Epithelial cell of proximal tubule (primary cell): Measurements from ENCODE around the gene OR7A10. TPM values are rescaled to one million over a fixed set of nuclear protein-coding genes. Genes with fewer than 3 reads are reported as not detected.
"Not testable (repeated sequence)": the region's sequence is repeated elsewhere in the genome, so short reads cannot be mapped to it uniquely, and the experiment has no call there.

ENCODE experiments used
- DNase-seq: peaks from one replicate; pipeline ENCODE4 v3.0.0-alpha.2; 2011; ENCODE audit warnings: low read depth
- H3K4me3 ChIP-seq: 2 replicates; pipeline ENCODE4 v1.5.1; 2011; ENCODE audit warnings: low read depth, mild to moderate bottlenecking, low read length
- total RNA-seq: library from RNA; depleted of rRNA; stranded (reverse); fragments of >200 nt; gene quantifications from 2 replicates; pipeline ENCODE4 v1.2.3, GENCODE V29; 2015
- TF ChIP-seq, protein P1 (sequence below): conservative IDR thresholded peaks from 2 replicates; pipeline ENCODE4 v1.5.1; 2012; ENCODE audit warnings: low read depth, mild to moderate bottlenecking, low read length

Gene OR7A10
- total RNA-seq, 1 donor from 2014 or later = not detected

- H3K4me3 ChIP-seq = no peak overlapping the region
- no peak for DNase-seq
- TF ChIP-seq, protein P1, sequence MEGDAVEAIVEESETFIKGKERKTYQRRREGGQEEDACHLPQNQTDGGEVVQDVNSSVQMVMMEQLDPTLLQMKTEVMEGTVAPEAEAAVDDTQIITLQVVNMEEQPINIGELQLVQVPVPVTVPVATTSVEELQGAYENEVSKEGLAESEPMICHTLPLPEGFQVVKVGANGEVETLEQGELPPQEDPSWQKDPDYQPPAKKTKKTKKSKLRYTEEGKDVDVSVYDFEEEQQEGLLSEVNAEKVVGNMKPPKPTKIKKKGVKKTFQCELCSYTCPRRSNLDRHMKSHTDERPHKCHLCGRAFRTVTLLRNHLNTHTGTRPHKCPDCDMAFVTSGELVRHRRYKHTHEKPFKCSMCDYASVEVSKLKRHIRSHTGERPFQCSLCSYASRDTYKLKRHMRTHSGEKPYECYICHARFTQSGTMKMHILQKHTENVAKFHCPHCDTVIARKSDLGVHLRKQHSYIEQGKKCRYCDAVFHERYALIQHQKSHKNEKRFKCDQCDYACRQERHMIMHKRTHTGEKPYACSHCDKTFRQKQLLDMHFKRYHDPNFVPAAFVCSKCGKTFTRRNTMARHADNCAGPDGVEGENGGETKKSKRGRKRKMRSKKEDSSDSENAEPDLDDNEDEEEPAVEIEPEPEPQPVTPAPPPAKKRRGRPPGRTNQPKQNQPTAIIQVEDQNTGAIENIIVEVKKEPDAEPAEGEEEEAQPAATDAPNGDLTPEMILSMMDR = no peak
Observed at GRCh38 chr19:14798760-14799159, 50.0 kb downstream of the OR7A10 start.

DNA sequence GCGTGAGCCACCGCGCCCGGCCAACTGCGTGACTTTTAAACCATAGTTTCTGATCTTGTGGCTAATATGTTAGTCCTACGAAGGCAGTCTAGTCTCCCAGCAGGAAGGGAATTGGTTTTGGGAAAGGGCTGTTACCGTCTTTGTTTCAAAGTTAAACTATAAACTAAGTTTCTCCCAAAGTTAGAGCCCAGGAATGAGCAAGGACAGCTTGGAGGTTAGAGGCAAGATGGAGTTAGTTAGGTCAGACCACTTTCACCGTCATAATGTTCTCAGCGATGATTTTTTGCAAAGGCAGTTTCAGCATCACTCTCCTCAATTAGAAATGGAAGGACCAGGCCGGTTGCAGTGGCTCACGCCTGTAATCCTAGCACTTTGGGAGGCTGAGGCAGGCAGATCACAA, 52.7 kb downstream of the OR7A10 start:
- TF ChIP-seq, protein P1 = no peak
- DNase-seq = no peak

GRCh38 chr19:14795078-14795721, 53.5 kb downstream of the OR7A10 start:
- TF ChIP-seq, protein P1 = no peak
- DNase-seq = no peak
- no peak overlapping the region for H3K4me3 ChIP-seq

More for the DNA sequence above, 52.7 kb downstream of the OR7A10 start:
- no peak overlapping the region for H3K4me3 ChIP-seq

DNA sequence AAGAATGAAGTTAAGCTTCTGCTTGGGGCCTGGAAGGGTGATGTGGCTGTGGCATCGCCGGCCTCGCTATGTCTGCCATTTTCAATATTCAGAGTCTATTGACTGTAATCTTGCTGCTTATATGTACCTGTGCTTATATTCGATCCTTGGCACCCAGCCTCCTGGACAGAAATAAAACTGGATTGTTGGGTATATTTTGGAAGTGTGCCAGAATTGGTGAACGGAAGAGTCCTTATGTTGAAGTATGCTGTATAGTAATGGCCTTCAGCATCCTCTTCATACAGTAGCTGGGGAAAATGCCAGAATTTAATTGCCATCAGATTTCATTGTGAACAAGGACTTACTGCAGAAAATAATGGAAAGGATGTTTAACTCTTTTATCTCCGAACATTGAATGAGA, 56.5 kb downstream of the OR7A10 start:
- H3K4me3 ChIP-seq, DNase-seq: not testable (repeated sequence)

Other genes with a start within 250 kb of the OR7A10 start
- not detected in 2 replicates for gene ADGRE3, start 174.1 kb downstream of the OR7A10 start, total RNA-seq
- 5.7 and 6.3 TPM in 2 replicates for gene ZNF333, start 158.9 kb downstream of the OR7A10 start, total RNA-seq
- under 0.01 and 0.12 TPM in 2 replicates for gene ADGRE2, start 70.4 kb downstream of the OR7A10 start, total RNA-seq
- gene OR7A5, start 13.7 kb downstream of the OR7A10 start, total RNA-seq = not detected in 2 replicates
- not detected in 2 replicates for gene OR7C1, start 13.7 kb downstream of the OR7A10 start, total RNA-seq
- gene OR7A17, start 37.2 kb upstream of the OR7A10 start, total RNA-seq = not detected in 2 replicates
- not detected in 2 replicates for gene OR7C2, start 92.6 kb upstream of the OR7A10 start, total RNA-seq
- not detected in 2 replicates for gene SLC1A6, start 130.9 kb upstream of the OR7A10 start, total RNA-seq
- gene CASP14, start 200.6 kb upstream of the OR7A10 start, total RNA-seq = not detected in 2 replicates
- gene OR1I1, start 233.3 kb upstream of the OR7A10 start, total RNA-seq = not detected in 2 replicates